Measurements from ENCODE around the gene POU6F2.

POU6F2 gene

DNA sequence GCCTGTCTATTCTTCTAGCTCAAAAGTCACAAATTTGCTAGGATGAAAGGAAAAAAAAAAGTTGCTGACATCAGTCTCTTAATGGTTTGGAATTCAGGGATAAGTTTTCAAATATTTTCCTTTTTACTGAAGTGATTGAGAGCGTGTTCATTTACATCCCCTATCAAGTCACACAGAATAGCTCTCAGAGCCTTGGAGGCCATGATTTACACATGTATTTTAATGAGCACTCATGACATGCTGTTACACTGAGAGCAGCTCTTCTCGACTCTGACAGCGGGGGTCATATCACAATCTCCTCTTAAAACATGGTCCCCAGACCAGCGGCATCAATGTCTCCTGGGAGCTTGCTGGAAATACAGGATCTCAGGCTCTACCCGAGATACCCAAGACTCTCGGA, 232.7 kb downstream of the POU6F2 start (continued):
- TF ChIP-seq, protein P1, sequence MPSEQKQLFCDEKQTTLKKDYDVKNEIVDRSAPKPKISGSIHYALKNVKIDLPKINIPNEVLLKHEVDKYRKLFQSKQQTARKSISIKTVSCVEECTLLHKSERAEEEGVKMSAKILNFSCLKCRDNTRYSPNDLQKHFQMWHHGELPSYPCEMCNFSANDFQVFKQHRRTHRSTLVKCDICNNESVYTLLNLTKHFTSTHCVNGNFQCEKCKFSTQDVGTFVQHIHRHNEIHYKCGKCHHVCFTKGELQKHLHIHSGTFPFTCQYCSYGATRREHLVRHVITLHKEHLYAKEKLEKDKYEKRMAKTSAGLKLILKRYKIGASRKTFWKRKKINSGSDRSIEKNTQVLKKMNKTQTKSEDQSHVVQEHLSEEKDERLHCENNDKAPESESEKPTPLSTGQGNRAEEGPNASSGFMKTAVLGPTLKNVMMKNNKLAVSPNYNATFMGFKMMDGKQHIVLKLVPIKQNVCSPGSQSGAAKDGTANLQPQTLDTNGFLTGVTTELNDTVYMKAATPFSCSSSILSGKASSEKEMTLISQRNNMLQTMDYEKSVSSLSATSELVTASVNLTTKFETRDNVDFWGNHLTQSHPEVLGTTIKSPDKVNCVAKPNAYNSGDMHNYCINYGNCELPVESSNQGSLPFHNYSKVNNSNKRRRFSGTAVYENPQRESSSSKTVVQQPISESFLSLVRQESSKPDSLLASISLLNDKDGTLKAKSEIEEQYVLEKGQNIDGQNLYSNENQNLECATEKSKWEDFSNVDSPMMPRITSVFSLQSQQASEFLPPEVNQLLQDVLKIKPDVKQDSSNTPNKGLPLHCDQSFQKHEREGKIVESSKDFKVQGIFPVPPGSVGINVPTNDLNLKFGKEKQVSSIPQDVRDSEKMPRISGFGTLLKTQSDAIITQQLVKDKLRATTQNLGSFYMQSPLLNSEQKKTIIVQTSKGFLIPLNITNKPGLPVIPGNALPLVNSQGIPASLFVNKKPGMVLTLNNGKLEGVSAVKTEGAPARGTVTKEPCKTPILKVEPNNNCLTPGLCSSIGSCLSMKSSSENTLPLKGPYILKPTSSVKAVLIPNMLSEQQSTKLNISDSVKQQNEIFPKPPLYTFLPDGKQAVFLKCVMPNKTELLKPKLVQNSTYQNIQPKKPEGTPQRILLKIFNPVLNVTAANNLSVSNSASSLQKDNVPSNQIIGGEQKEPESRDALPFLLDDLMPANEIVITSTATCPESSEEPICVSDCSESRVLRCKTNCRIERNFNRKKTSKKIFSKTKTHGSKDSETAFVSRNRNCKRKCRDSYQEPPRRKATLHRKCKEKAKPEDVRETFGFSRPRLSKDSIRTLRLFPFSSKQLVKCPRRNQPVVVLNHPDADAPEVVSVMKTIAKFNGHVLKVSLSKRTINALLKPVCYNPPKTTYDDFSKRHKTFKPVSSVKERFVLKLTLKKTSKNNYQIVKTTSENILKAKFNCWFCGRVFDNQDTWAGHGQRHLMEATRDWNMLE (tag by site-specific recombination; conservative IDR thresholded peaks at IDR 0.05; ENCODE audit: low read depth), result no peak
- TF ChIP-seq MEIS1 (CRISPR knock-in tag; IDR thresholded peaks at IDR 0.05; ENCODE audit: borderline replicate concordance) (no peak), KLF8 (tag by site-specific recombination; IDR thresholded peaks at IDR 0.05) (no peak)
- TF ChIP-seq, protein P2, sequence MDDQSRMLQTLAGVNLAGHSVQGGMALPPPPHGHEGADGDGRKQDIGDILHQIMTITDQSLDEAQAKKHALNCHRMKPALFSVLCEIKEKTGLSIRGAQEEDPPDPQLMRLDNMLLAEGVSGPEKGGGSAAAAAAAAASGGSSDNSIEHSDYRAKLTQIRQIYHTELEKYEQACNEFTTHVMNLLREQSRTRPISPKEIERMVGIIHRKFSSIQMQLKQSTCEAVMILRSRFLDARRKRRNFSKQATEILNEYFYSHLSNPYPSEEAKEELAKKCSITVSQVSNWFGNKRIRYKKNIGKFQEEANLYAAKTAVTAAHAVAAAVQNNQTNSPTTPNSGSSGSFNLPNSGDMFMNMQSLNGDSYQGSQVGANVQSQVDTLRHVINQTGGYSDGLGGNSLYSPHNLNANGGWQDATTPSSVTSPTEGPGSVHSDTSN (CRISPR knock-in tag; IDR thresholded peaks at IDR 0.05), result no peak

DNA sequence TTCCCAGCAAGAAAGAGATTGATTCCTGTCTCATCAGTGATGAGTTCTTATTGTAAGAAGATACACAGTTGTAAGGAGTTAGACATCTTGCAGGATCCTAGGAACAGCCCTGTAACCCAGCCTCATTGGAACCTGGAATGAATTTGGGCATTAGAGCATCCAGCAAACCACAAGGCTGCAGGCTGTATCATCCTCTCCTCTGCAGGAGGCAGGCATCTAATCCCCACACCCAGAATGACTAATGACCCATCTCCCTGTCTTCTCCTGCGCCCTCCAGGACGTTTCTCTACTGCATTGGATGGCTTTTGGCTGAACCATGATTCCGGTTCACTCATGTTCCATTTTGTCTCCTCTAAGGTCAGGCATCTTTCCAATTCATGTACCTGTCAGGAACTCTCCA, 233.9 kb downstream of the POU6F2 start:
- H3K4me3 ChIP-seq (ENCODE audit: low read depth, low read length), result no peak overlapping the region

DNA sequence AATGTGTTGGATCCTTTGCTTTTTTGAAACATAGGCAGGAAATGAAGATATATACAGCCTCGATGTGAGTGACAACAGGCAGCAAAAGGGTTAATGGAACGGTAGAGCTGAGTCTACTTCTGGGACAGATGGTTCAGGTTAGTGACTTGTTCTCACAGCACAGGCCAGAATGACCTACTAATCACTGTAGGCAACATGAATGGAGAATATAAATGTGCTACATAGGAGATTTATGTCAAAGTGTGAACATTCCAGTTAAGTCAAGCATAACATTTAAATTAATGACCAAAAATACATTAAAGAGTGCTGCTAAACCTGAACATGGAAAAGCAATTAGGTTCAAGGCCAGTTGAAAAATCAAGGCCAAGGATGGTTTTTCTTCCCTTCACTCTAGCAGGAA, 235.2 kb downstream of the POU6F2 start:
- no peak overlapping the region for H3K27ac ChIP-seq (ENCODE audit: extremely low read depth, low read depth, low read length)
- H3K36me3 ChIP-seq (ENCODE audit: control insufficient read depth in 2 of 2, insufficient read depth in 1 of 2, low read length in 2 of 2), result no peaks in the 10 kb centered on the region
- CTCF ChIA-PET, result interaction anchor here (0.6 kb wide), 1 partner anchor 414 kb away, joined by 3 read pairs; no protein-coding TSS in a partner anchor
- no peaks in the 10 kb centered on the region for H3K4me1 ChIP-seq (ENCODE audit: control insufficient read depth, insufficient read depth, low read length)
- H3K4me3 ChIP-seq (ENCODE audit: low read depth, low read length), result no peak overlapping the region
- POLR2A ChIA-PET, result no interaction called here
- H3K9me3 ChIP-seq (ENCODE audit: control insufficient read depth, insufficient read depth, low read depth, low read length), result no peaks in the 10 kb centered on the region
- TF ChIP-seq ZNF140 (tag by site-specific recombination; IDR thresholded peaks at IDR 0.05), result no peak
- no peak for TF ChIP-seq ZNF776 (tag by site-specific recombination; IDR thresholded peaks at IDR 0.05; ENCODE audit: borderline replicate concordance)
- no peak for TF ChIP-seq ZNF473 (tag by site-specific recombination; IDR thresholded peaks at IDR 0.05)
- TF ChIP-seq ZNF510 (tag by site-specific recombination; IDR thresholded peaks at IDR 0.05; ENCODE audit: insufficient replicate concordance), result no peak
- no peak for TF ChIP-seq ZNF223 (tag by site-specific recombination; IDR thresholded peaks at IDR 0.05)
- no peak for TF ChIP-seq KLF9 (tag by site-specific recombination; IDR thresholded peaks at IDR 0.05; ENCODE audit: low read depth)
- no peak for TF ChIP-seq BCL11B (tag by site-specific recombination; IDR thresholded peaks at IDR 0.05; ENCODE audit: low read depth)
- TF ChIP-seq, protein P3, sequence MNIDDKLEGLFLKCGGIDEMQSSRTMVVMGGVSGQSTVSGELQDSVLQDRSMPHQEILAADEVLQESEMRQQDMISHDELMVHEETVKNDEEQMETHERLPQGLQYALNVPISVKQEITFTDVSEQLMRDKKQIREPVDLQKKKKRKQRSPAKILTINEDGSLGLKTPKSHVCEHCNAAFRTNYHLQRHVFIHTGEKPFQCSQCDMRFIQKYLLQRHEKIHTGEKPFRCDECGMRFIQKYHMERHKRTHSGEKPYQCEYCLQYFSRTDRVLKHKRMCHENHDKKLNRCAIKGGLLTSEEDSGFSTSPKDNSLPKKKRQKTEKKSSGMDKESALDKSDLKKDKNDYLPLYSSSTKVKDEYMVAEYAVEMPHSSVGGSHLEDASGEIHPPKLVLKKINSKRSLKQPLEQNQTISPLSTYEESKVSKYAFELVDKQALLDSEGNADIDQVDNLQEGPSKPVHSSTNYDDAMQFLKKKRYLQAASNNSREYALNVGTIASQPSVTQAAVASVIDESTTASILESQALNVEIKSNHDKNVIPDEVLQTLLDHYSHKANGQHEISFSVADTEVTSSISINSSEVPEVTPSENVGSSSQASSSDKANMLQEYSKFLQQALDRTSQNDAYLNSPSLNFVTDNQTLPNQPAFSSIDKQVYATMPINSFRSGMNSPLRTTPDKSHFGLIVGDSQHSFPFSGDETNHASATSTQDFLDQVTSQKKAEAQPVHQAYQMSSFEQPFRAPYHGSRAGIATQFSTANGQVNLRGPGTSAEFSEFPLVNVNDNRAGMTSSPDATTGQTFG (tag by site-specific recombination; IDR thresholded peaks at IDR 0.05; ENCODE audit: borderline replicate concordance), result no peak

More for the DNA sequence above, 233.9 kb downstream of the POU6F2 start:
- Histone ChIP-seq H3K27ac (ENCODE audit: extremely low read depth, low read depth, low read length) (no peak overlapping the region), H3K36me3 (ENCODE audit: control insufficient read depth in 2 of 2, insufficient read depth in 1 of 2, low read length in 2 of 2) (no peaks in the 10 kb centered on the region), H3K4me1 (ENCODE audit: control insufficient read depth, insufficient read depth, low read length) (no peaks in the 10 kb centered on the region), H3K9me3 (ENCODE audit: control insufficient read depth, insufficient read depth, low read depth, low read length) (no peaks in the 10 kb centered on the region)
- CTCF ChIA-PET, result no interaction called here
- TF ChIP-seq, protein P2 (CRISPR knock-in tag; IDR thresholded peaks at IDR 0.05), result no peak
- no peak for TF ChIP-seq ZNF560 (tag by site-specific recombination; IDR thresholded peaks at IDR 0.05; ENCODE audit: borderline replicate concordance)
- TF ChIP-seq ZFP69B (tag by site-specific recombination; IDR thresholded peaks at IDR 0.05), result no peak
- TF ChIP-seq ZBTB7A (tag by site-specific recombination; IDR thresholded peaks at IDR 0.05; ENCODE audit: low read depth), result no peak
- TF ChIP-seq OSR2 (tag by site-specific recombination; IDR thresholded peaks at IDR 0.05), result no peak
- TF ChIP-seq GLIS2 (tag by site-specific recombination; IDR thresholded peaks at IDR 0.05), result no peak
- no peak for TF ChIP-seq ZNF837 (tag by site-specific recombination; IDR thresholded peaks at IDR 0.05)
- TF ChIP-seq, protein P4, sequence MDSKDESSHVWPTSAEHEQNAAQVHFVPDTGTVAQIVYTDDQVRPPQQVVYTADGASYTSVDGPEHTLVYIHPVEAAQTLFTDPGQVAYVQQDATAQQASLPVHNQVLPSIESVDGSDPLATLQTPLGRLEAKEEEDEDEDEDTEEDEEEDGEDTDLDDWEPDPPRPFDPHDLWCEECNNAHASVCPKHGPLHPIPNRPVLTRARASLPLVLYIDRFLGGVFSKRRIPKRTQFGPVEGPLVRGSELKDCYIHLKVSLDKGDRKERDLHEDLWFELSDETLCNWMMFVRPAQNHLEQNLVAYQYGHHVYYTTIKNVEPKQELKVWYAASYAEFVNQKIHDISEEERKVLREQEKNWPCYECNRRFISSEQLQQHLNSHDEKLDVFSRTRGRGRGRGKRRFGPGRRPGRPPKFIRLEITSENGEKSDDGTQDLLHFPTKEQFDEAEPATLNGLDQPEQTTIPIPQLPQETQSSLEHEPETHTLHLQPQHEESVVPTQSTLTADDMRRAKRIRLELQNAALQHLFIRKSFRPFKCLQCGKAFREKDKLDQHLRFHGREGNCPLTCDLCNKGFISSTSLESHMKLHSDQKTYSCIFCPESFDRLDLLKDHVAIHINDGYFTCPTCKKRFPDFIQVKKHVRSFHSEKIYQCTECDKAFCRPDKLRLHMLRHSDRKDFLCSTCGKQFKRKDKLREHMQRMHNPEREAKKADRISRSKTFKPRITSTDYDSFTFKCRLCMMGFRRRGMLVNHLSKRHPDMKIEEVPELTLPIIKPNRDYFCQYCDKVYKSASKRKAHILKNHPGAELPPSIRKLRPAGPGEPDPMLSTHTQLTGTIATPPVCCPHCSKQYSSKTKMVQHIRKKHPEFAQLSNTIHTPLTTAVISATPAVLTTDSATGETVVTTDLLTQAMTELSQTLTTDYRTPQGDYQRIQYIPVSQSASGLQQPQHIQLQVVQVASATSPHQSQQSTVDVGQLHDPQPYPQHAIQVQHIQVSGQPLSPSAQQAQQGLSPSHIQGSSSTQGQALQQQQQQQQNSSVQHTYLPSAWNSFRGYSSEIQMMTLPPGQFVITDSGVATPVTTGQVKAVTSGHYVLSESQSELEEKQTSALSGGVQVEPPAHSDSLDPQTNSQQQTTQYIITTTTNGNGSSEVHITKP (tag by site-specific recombination; IDR thresholded peaks at IDR 0.05), result no peak
- TF ChIP-seq ZNF426 (tag by site-specific recombination; IDR thresholded peaks at IDR 0.05), result no peak
- POLR2A ChIA-PET, result no interaction called here

Measured in HEK293 (cell line).